ELR (cell line): Measurements from ENCODE around the gene SELPLG.
"Not testable (repeated sequence)": the region's sequence is repeated elsewhere in the genome, so short reads cannot be mapped to it uniquely, and the experiment has no call there.

Experiments used
- DNase-seq: peaks from one replicate; pipeline ENCODE4 v3.0.0-alpha.2; 2015; ENCODE audit warnings: low read depth

The SELPLG gene

DNA sequence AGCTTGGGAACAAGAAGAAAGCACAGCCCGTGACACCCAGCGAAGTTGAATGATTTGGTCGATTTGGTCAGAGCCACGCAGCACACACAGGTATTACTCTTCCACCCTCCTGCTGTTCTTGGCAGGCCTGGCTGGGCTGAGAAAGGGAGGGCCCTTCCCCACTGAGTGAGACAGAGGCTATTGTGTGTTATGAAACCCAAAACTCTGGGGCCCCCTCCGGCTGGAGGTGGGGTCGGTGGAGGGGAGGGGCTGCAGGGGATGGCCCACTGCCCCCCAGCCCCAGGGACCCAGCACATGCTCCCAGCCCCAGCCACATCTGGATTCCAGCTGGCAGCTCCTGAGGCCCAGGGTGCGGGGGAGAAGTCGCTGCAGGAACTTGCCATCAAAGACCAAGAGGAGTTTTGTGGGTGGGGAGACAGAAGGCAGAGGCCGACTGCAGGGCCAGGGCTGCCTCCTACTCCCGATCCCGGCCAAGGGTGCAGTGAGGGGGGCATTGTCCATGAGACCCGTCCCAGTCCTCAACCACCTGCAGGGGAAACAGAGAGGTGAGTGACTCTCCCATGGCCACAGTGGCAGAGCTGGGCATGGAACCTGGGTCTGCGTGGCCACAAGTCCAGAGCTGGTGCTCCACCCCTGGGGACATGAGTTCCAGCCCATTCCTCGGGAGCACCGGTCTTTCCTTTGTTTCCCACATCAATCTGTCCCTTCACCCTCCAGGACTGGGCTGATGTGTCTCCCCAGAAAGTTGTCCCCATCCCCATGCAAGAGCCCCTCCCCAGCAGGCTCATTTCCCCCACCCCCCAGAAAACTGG is 44.5 kb downstream of the SELPLG start:
- no peak for DNase-seq

DNA sequence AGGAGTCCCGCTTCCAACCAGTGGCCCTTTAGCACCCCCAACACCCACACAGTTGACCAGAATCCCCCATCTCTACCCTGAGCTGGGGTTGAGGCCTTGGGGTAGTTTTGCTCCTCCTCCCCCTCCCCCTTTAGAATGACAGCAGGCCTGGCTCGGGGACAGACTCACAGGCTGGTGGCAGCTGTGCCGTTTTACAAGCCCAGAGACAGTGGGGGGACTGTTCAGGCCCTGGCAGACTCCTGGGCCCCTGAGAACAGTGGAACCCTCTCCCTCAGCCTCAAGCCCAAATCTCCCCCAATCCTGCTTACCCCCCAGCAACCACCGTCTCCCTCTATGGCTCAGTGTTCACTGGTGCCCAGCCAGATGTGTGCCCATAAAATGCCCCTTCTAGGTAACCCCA is 45.9 kb downstream of the SELPLG start:
- DNase-seq = no peak

DNA sequence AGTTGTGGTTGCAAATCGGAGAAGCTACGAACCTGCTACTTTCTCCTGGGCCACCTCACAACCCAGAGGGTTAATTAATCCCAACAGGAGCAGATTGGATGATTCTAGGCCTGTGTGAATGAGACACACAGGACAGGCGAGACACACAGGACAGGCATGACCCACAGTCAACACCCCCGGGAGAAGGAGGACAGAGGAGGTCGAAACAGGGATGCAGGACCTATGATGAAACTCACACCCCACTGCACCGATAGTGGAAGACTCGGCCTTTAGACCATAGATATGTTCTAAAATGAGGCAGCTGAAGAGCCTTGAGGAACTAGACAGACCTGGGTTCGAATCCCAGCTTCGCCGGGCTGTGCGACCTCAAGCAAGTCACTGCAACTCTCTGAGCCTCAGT is 47.4 kb downstream of the SELPLG start:
- no peak for DNase-seq

DNA sequence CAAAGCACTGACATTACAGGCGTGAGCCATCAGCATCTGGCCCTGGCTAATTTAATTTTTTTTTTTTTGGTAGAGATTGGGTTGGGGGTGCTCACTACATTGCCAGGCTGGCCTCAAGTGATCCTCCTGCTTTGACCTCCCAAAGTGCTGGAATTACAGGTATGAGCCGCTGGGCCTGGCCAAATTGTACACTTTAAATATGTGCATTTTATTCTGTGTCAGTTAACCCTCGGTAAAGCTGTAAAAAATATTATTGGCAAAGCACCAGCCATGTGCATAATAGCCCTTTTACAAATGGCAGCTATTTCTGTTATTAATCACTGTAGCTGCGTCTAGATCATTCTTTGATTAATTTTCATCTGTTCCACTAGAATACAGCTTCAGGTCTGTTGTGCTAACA is 47.8 kb downstream of the SELPLG start:
- DNase-seq = no peak

DNA sequence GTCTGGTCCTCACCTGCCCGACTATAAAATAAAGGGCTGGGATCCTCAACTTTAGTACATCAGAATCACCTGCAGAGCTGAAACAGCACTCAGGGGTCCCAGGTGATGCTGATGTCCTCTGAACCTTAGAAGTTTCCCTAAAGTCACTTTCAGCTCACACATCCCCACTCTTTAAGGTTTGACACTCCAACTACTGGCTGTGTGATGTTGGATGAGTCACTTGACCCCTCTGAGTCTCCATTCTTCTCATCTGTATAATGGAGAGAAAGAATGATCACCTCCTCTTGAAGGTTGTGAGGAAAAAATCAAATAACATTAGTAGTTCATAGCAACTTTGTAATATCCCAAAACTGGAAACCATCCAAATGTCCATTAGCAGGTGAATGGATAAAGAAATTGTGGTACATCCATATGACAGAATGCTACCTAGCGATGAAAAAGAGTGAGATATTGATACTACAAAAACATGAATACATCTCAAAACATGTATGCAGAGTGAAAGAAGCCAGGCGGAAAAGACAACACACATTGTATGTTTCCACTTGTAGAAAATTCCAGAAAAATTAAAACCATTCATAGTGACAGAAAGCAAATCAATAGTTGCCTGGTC is 49.1 kb downstream of the SELPLG start:
- DNase-seq = no peak

DNA sequence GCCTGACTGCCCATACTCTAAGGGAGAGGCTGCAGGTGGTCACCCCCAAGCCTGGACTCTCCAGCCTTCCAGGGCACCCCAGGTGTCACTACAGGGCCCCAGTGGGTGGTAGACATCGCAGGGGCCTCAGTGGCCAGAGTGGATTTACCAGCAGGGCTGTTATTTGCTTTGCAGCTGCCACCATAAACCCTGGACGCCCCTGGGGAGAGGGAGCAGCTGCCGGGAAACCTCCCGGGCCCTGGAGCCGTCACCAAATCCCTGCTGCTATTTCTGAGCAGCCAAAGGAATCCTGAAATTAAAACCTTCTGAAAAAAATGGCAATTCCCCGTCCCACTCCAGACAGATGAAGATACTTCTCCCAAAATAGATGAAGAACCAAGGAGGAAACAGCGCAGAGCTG is 49.7 kb downstream of the SELPLG start:
- DNase-seq = no peak

DNA sequence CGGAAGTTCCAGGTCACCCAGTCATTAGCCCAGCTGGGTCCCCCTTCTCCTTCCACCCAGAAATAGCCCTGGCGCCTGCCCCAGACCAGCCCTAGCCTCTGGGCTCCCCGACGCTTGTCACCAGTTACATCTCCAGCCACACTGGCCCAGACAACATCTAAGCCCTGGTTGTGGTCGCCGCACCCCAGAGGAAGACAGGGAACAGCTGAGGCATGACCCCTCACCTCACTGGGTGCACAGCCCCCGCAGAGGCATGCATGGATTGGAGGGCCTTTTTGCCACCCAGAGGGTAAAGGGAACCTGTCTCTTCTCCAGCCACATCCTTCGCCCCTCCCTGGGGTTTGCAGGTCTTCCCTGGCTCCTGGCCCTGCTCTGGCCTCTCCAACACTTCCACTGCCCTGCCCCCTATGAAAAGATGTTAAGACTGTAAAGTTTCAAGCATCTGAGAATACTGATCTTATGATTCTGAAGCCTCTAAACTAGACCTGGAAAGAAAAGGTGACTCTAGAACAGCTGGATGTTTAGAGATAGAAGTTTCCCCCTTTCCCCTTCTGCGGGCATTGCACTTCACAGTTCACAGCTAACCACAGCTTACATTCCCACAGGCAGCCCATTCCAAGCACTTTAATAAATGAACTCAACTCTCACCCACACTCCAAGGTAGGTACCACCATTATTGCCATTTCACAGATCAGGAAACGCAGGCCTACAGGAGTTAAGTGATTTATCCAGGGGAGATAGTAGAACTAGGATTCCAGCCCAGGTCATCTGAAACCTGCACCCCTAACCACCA is 50.5 kb downstream of the SELPLG start:
- DNase-seq = no peak

DNA sequence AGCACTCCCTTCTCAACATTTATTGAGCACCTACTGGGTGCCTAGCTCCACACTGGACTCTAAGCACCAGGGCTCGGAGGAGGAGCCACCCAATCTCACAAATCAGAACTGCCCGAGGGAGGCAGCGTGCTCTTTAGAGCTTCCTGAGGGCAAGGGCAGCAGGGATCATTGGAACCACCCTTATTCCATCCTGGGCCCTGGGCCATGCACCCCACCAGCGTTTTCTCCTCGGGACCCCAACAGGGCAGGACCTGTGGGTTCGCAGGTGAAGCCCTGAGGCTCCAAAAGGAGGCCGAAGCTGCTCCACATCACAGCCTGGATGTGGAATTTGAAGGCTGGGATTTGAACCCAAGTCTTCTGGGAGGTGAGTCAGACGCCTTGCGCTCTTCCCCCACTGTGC is 51.2 kb downstream of the SELPLG start:
- DNase-seq = no peak

DNA sequence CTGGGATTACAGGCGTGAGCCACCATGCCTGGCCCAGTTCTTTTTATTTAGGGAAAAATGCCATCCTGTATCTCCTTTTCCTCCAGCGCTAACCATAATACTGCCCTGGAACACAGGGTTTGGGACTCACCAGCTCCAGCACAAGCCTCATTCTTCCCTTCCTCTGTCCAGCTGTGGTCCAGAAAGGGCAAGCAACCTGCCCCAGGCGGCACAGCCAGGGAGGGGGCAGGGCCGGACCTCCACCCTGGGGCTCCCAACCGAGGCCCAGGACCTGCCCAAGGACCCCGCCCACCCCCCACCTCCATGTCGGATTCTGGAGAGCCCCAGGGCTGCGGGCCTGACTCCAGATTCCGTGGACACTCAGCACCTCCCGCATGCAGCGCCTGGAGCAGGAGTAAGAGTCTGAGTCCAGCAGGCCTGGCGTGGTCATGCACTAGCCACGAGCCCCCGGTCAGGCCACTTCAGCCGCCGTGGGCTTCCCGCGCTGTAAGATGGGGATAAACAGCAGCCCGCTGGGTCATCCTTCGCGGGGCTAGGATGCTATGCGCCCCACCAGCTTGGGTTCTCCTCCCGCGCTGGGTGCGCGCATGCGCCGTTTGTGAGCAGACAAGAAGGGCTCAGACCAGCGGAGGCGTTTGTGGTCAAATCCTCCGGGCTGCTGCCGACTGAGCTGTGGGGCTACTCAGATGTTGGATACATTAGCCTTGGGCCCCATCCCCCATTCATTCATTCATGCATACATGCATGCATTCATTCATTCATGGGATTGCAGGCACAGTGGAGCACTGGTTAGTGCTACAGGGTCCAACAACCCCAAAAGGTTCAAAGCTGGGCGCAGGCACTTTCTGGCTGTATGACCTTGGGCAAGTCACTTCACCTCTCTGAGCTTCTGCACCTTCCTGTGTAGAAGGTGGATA is 52.1 kb downstream of the SELPLG start:
- no peak for DNase-seq

DNA sequence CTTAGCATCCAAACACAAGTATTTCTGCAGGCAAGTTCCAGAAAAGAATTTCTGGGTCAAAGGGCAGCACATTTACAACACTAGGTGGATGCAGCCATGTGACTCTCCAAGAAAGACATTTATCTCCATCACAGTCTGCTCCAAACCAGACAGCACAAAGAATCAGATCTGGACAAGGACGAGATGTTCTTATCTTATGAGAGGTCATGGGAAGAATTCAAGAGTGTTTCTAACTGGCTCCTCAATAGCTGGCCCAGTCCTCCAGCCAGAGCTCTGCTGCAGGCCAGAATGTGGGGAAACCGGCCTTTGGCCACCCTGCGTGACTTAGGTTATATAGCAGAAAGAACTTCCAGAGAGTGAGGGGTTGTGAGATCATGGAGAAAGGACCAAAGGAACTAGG is 53.2 kb downstream of the SELPLG start:
- DNase-seq = no peak

DNA sequence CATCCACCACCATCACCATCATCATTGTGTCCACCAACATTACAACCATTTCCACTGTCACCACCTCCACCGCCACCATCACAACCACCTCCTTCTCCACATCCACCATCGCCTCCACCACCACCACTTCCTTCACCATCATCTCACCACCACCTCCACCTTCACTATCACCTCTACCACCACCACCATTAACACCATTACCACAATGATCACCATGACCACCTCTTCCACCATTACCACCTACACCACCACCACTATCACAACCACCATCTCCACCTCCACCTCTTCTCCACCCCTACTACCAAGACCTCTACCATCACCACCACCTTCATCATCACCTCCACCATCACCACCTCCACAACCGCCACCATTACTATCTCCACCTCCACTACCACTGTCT is 54.9 kb downstream of the SELPLG start:
- DNase-seq = no peak

DNA sequence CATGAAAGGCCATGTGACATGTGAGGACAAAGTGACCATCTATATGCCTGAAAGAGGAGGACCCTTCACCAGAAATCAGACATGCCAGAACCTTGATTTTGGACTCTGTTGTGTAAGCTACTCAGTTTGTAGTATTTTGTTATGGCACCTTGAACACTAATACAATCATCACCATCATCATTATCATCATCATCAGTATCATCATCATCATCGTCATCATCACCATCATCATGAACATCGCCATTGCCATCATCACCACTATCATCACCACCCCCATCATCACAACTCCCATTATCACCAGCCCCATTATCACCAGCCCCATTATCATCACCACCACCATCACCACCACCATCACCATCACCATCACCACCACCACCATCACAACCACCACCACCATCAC is 55.4 kb downstream of the SELPLG start:
- DNase-seq = no peak

DNA sequence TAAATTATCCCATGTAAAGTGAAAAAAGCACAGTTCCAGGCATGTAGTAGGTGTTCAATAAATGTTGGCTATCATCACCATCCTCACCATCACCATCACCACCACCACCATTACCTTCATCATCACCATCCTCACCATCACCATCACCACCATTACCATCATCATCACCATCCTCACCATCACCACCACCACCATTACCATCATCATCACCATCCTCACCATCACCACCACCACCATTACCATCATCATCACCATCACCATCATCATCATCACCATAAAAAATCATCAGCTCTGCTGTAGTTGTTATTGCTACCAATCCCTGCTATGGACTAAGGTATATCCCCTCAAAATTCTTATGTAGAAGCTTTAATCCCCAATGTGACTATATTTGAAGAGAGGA is 56.2 kb downstream of the SELPLG start:
- no peak for DNase-seq

DNA sequence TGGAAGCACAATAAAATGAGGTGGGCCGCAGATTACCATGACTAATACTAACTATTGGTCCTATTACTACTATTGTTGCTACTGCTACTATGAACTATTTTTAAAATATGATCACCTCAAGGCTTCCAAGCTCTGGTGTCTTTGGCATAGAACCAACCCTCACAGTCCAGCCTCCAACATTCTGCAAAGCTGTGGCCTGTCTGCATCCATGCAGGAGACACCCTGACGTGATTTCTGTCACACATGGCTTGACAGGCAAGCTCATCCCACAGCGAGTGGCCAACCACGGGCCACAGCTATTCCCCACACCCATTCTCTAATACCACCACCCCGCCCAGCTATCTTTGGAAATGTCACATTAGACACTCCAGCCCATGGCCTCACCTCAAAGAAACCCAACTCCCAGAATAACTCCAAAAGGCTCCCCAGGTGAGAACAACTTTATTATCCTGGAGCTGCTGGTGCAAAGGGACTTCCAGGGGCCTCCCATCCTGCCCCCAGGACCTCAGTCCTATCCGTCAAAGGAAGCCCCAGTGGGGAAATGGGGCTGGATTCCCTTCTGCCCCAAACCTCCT is 56.9 kb downstream of the SELPLG start:
- DNase-seq = no peak

DNA sequence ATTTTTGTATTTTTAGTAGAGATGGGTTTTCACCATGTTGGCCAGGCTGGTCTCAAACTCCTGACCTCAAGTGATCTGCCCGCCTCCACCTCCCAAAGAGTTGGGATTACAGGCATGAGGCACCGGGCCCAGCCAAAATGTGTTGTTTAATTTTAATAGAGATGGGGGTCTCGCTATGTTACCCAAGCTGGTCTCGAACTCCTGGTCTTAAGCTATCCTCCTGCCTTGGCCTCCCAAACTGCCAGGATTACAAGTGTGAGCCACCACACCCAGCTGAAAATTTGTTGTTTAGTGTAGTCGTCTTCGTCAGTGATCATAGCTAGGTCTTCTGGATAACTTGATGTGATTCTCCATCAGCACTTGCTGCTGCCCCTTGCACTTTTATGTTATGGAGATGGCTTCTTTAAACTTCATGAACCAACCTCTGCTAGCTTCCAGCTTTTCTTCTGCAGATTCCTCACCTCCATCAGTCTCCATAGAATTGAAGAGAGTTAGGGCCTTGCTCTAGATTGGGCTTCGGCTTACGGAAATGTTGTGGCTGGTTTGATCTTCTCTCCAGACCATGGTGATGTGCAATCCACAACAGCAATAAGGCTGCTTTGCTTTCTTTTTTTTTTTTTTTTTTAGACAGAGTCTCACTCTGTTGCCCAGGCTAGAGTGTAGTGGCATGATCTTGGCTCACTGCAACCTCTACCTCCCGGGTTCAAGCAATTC is 58.3 kb downstream of the SELPLG start:
- DNase-seq = no peak

DNA sequence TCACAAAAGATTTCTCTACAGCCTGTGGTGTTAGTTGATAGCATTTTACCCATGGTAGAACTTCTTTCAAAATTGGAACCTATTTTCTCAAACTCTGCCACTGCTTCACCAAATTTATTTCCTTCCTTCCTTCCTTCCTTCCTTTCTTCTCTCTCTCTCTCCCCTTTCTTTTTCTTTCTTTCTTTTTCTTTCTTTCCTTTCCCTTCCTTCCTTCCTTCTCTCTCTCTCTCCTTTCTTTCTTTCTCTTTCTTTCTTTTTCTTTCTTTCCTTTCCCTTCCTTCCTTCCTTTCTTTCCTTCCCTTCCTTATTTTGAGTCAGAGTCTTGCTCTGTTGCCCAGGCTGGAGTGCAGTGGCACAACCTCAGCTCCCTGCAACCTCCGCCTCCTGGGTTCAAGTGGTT is 59.4 kb downstream of the SELPLG start:
- not testable (repeated sequence) for DNase-seq

DNA sequence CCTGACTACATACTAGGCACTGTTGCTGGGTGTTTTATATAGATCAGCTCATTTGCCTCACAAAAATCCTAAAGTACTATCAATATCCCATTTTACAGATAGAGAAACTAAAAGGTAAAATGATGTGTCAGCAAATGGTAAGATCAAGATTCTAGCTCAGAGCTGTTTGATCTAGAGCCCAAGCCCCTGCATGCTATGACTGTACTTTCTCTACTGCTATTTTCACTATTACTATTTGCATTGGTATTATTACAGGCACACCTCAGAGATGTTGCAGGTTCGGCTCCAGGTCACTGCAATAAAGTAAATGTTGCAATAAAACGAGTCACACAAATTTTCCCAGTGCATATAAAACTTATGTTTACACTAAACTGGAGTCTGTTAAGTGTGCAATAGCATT is 60.4 kb downstream of the SELPLG start:
- DNase-seq = no peak

DNA sequence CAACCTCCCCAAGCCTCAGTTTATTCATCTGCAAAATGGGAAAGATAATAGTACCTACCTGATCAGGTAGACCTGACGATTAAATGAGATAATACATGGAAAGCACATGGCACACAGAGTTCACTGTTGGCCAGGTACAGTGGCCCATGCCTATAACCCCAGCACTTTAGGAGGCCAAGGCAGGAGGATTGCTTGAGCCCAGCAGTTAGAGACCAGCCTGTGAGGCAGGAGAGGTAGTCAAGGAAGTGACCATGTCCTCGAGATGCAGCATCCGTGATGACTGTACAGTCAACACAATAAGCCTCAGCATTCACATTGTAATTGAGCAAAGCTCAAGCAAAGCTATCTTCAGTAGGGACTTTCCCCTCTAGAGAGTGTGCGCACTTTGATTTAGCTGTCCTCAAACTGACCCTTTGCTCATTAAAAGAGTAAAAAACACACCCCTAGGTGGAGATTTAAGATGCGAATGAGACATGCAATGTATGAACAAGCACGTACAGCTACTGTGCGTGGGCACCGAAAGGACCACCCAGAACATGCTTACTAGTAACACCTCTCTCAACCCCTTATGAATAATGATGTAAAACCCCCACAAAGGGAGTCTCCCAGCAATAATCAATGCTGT is 61.4 kb downstream of the SELPLG start:
- peak; percentile 24 for DNase-seq
